Activated CD8-positive, alpha-beta memory T cell treated with anti-CD3 and anti-CD28 coated beads, Interleukin-2, amount 50 U/mL, for 24 hours (primary cell): Measurements from ENCODE around the gene CETN3.

Experiments used
- DNase-seq: peaks from one replicate; pipeline ENCODE4 v3.0.0-alpha.2; 2020; ENCODE audit errors: extremely low read depth

CETN3 gene

DNA sequence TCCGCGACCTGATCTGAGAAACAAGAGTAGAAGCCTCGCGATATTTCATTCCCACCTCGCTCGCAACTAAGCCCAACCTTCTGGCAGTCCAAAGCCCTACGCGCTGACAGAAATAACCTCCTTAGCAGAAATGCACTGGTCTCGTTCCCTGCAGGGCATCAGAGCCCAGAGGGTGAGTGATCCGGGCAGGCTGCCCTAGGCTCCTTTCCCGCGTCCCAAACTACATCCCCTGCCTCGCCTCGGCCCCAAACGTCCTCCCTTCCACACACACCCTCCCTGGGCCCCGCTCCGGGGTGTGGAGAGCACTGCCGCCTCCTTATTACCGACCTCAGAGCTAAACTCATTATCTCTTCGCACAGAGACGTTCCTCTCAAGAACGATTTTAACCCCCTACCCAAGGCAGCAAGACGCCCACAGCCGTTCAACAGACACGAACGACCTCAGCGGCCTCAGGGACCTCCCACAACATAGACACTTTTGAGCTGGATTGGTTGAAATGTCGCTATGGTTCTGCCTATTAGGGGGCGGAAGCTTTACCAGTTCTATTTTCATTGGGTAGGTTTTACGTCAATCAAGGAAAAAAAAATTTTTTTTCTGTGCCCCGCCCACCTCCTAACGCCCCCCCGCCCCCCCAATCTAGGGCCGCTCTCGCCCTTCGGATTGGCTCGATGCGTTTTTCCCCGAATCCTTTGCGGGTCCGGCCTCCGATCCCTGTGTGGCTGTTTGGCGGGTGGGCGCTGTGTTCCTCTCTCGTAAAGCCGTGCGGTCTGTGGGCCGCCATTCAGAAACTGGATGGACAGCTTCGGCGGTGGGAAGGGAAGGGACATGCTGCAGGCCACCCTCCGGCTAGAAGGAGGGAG is at the start of gene CETN3:
TSS of gene CETN3 (minus strand) at position 439 of the 860 bp plus-strand sequence. CDS start at position 344, 95 bp downstream.
- DNase-seq = peak; percentile 81

DNA sequence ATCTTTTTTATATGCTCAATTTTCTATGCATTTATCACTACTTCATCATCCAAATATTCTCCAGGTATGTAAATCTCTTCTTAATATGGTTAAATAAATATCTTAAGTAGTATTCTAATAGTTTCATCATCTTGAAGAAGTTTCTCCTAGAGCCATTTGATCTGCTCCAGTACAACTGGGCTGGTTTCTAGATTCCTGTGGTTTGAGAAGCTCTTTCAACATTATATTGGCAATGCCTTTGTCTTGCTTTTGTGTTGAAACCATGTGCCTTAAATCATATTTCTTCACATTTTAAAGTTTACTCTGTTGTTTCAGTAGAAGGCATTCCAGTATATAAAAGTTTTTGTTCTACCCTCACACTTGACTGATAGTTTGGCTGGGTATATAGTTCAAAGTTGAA is 37.4 kb upstream of the CETN3 start:
- DNase-seq = no peak

DNA sequence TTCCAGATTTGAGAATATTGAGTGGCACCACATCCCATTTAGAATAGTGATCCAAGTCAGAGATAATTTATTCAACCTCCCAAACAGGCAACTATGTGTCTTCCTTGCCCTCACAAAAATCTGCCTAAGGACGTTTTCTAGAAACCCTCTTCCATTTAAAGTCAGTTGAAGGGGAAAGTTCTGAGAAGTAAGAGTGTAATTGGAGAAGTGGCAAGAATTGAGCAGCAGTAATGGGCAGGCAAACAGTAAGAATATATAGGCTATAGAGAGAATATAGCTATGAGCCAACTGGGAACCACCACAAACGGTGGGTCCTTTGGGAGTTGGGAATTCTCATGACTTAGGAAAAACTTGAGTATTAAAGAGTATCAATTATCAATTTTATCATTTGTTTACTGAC is 31.1 kb upstream of the CETN3 start:
- no peak for DNase-seq

GRCh38 chr5:90438100-90438499 is 28.5 kb upstream of the CETN3 start:
- no peak for DNase-seq

- no peak for DNase-seq
These were observed 28.1 kb upstream of the CETN3 start for GRCh38 chr5:90437663-90438062.

DNA sequence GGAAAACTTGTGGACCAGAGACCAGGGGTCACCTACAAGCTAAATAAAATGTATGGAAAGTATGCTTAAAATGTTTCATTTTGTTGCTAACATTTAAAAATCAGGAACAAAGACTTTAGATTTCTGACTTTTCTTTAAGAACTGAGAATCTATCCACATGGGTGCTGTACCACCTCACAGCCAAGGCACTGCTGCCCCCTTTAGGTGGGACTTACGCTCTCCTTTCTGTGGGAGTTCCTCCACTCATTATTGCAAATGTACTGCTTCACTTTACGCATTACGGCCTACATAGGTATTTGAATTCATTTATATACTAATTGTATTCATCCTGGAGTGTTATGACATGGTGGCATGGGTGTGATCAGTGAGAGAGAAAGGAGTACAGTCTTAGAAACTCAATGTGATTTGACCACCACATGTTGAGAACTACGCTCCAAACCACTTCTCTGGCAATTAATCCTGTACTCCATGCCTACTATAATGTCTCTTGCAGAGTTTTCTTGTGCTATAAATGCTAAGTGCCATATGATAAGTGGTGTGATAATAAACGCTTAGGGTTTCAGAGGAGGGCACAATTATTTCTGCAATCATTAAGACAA is 24.7 kb upstream of the CETN3 start:
- no peak for DNase-seq

- no peak for DNase-seq
These were observed 14.7 kb upstream of the CETN3 start for GRCh38 chr5:90424245-90424644.

DNA sequence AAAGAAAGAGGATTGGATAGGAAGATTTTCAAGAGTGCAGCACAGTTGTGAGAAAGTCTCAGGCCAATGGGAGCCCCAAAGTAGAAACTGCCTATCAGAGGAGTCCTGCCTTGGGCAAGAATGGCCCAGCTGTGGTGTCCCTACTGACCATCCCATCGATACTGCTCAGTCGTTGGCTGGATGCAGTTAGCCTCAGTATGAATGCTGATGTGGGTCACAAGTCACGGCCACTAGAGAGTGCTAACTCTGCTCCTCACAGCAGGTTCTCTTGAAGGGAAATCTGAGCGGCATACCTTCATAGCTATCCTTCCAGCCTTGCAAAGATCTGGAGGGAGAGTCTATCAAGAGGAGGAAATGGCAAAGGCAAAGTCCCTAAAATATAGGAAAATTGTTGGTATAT is 11.6 kb upstream of the CETN3 start:
- no peak for DNase-seq

GRCh38 chr5:90418214-90418613 is 8.7 kb upstream of the CETN3 start:
- no peak for DNase-seq

- DNase-seq = no peak
These were observed 714 bp upstream of the CETN3 start for GRCh38 chr5:90410178-90410762.

GRCh38 chr5:90408571-90409317 is 812 bp downstream of the CETN3 start:
- no peak for DNase-seq

DNA sequence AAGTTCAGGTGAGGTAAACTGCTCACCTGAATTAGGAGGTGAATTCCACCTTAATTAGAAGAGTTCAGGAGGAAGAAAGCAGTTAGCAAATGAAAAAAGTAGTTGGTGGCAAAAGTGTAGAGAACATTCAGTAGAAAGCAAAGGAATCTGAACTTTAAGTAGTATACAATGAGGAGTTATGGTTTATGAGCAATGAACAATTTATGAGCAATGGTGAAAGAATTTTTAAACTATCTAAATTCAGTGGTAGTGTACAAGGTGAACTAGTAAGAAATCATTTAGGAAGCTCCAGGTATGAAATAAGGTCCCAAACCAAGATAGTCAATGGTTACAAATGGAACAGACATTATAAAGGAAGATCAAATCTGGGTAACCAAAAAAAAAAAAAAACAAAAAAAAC is 3.1 kb downstream of the CETN3 start:
- DNase-seq = no peak

DNA sequence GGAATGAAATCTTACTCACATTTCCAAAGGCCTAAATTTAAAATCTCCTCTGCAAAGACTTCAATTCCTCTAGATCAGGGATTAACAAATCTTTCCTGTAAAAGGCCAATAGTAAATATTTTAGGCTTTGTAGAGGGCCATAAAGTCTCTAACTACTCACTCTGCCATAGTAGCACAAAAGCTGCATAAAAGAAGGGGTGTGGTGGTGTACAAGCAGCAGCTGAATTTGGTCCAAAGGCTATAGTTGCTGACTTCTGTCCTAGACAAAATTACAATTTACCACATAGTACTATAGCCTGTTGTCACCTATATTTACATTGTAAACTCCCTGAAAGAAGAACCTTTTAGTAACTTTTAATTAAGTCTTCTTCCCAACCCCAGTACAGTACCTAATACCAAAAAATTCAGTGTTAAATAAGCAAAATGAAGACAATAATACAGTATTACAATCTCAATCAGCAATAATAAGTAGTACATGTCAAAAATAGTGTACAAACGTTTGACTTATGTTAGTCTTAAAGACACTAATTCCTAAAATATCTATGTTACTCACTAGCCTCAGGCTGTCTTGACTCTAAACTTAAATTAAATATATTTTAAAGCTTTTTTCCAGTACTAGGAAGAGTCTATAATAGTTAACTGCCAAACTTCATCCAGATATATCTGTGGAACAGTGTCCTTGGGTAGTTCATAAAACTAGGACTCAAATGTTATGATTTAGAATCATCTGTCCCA is 6.9 kb downstream of the CETN3 start:
- no peak for DNase-seq

- DNase-seq = no peak
These were observed 10.3 kb downstream of the CETN3 start for GRCh38 chr5:90399251-90399650.

GRCh38 chr5:90398726-90399125 is 10.8 kb downstream of the CETN3 start:
- DNase-seq = no peak

DNA sequence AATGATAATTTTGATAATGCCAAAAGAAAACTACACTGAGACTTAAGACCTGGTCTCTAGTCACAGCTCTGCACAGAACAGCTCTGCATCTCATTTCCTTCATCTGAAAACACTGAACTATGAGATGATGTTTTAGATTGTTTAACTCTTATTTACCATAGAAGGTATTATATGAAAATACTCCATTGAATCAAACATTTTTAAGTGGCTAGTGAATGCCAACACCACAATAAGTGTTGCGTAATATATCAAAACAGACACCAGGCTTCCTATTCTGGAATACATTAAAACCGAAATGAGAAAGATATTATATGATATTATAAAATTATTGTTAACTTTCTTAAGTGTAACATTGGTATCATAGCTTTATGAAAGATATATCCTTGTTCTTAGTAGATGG is 14.6 kb downstream of the CETN3 start:
- no peak for DNase-seq

- DNase-seq = no peak
These were observed 18.6 kb downstream of the CETN3 start for GRCh38 chr5:90390928-90391327.

GRCh38 chr5:90390326-90390725 is 19.2 kb downstream of the CETN3 start:
- no peak for DNase-seq

DNA sequence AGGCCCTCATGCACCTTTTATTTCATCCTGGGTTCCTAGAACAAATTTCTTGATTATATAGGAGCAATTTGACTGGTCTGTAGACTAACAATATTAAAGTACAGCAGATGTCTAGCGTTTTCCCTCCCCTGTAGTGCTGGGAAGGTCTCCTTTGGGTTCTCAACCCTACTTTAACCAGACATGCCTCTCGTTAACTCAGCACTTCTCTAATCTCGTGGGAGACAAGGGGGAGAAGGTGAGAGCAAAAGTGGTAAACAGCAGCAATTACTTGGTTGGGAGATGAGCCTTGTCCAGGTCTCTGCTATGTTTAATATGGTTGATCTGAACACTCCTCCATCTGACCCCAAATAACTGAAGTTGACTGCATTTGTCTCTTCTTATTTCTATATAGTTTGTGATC is 22.0 kb downstream of the CETN3 start:
- no peak for DNase-seq

DNA sequence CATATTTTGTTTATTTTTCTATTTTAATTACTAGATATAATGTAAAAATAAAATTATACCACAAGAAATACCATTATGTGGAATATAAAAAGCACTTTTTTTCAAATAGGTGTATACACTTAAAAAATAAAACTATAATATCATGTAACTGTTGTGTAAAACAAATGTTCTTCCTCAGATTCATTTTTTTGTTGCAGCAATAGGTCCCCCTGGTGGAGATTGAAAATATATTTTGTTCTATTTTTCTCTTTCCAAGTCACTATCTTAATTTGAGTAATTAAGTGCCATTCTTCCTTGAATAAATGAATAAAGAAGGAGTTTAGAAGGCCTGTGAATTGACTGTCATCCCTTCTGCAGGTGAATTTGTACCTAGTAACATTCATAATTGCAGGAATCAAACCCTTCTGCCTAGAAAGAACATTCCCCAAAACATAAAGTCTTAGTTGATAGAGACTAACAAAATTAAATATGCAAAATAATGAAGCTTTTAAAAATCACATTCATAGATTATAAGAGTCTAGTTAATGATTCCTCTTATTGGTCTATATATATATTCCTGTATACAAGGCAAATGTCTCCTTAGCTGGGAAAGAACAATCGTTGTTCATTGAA is 23.4 kb downstream of the CETN3 start:
- DNase-seq = no peak

- no peak for DNase-seq
These were observed 25.2 kb downstream of the CETN3 start for GRCh38 chr5:90384389-90384788.
